GM18951 (cell line): Measurements from ENCODE around the gene FMNL2.
"Not testable (repeated sequence)": the region's sequence is repeated elsewhere in the genome, so short reads cannot be mapped to it uniquely, and the experiment has no call there.

Experiments
- POLR2A ChIP-seq: IDR thresholded peaks from 4 replicates; pipeline ENCODE4 v1.6.1; 2011; ENCODE audit warnings: mild to moderate bottlenecking; ENCODE audit not compliant: insufficient read length, insufficient read depth; ENCODE audit errors: extremely low read depth
- in situ Hi-C: fragments of 300-500 bp; cut with MboI; formaldehyde crosslinking; loops from one replicate; pipeline ENCODE4 v1.12.0; 2022; ENCODE audit warnings: low sequenced_read_pairs, mixed read lengths, inconsistent platforms; ENCODE audit not compliant: unreplicated experiment

Gene FMNL2

DNA sequence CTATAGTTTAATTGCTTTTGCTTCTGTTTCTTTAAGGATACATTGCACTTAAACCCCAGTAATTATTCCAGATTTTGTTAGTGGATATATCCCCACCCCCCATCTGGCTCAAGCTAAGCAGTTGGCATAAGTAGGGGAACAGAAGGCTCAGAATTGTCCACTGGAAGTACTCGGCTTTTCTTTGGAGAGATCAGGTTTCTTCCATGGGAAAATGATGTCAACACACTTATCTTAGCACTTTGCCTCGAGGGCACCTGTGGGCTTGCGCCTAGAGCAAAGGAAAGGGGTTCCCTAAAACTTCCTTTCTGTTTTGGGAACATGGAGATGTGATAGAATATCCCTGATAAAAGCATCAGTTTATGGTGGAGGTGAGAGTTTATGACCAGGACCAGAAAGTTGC, 130.6 kb downstream of the FMNL2 start:
- in situ Hi-C loops: no loop called here

DNA sequence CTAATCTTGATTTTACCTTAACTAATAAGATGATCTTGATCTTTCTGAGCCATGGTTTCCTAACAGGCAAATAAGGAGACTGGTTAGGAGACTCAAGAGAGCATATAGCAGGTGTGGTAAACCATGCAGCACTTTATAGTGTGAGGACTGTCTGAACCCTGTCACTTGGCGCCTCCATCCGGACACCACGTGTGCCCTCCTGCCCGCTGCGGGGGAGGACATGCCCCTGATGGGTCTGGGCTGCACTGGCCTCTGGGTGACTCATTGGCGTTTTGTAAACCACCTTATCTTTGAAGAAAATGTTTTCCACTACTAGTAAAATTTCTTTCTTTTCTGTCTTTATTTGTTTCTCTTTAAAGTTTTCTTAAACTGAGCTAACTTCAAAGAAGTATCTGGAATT, 131.1 kb downstream of the FMNL2 start:
- in situ Hi-C loops: no loop called here
- no peak for TF ChIP-seq POLR2A

More for the DNA sequence above, 130.6 kb downstream of the FMNL2 start:
- no peak for TF ChIP-seq POLR2A

DNA sequence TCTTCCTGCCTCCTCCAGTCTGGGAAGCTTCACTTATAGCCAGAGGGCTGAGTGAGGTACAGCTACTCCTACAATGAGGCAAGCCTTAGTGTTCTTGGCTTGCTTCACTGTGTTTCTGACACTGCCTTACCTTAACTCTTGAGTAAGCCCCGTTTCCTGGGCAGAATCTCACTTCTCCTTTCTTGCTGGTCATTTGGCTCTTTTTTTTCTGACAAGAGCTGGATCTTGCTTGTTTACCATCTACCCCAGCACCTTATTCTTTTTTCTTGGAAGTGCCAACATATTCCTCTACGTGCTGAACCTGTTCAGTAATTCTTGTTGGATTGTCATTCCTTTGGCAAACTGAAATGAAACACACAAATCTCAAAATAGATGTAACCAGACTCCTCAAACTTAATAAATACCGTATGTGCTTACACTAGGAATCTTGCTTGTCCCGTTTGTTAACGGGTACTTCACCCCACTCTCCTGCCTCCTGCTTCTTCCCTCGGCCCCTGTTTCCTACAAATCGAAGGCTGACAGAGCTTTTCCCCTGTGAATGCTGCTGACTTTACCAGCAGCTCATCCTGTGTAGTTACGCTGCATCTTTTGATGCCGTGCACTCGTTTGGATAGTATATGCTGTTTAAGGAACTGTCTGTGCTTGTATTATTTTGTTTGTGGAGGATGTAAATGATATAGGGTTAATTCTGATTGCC, 132.2 kb downstream of the FMNL2 start:
- in situ Hi-C loops: no loop called here
- TF ChIP-seq POLR2A: no peak

DNA sequence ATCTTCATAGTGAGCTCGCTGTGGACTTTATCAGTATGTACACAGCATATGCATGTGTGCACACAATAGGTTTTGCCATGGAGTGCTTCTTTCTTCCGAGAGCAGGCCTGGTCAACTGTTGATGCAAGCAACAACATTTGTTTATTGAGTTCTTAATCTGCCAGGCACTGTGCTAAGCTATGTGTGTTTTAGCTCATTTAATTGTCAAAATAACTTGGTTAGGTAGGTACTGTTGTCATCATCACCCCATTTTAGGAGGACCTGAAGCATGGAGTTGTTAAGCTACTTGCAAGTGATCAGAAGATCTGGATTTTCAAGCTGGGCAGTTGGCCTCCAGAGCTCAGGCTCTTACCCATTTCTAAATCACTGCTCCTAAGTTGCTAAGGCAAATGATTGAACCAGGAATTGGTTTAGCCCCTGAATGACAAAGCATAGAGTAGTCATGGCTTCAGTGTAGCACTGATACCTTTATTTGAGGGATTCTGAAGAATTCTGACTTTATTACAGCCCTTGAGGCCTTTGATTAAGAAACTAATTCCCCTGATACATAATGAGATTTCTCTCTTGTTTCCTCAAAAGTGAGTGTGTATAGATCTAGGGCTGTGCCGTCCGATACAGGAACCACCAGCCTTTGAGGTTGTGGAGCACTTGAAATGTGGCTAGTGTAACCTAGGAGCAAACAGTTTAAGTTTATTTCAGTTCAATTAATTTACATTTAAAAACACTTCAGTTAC, 132.9 kb downstream of the FMNL2 start:
- in situ Hi-C loops: no loop called here
- no peak for TF ChIP-seq POLR2A

DNA sequence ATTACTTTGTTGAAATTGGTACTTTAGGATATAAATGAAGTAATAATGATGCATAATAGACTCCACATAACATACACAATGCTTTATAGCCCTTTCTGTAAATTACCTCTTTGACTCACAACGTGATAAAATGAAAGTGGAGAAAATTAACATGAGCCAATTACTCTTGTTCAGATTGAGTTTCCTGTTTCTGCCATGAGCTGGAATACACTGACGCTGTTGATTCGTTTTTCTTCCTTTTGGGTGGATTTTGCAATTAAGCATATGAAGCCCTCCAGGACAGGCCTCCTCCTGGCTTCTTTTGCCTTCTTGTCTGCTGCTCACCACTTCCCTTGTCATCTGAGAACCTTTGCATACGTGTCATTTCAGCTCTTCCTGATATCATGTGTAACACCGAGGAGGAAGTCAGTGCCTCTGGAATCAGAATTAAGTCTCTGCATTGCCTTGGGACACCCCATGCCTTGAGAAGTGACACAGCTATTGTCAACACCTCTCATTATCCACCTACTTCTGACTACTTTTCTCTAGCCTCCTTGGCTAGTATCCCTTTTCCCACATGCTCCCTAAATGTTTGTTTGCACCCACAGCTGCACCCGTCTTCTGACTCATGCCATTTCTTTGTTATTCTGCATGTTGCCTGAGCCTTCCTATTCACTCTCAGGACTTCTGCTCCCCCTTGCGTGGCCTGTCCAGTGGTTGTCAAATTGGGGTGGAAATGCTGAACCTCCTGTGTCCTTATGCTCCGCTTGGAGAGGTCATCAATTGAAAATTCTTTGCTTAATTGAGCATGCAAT, 134.1 kb downstream of the FMNL2 start:
- in situ Hi-C loops: no loop called here
- no peak for TF ChIP-seq POLR2A

DNA sequence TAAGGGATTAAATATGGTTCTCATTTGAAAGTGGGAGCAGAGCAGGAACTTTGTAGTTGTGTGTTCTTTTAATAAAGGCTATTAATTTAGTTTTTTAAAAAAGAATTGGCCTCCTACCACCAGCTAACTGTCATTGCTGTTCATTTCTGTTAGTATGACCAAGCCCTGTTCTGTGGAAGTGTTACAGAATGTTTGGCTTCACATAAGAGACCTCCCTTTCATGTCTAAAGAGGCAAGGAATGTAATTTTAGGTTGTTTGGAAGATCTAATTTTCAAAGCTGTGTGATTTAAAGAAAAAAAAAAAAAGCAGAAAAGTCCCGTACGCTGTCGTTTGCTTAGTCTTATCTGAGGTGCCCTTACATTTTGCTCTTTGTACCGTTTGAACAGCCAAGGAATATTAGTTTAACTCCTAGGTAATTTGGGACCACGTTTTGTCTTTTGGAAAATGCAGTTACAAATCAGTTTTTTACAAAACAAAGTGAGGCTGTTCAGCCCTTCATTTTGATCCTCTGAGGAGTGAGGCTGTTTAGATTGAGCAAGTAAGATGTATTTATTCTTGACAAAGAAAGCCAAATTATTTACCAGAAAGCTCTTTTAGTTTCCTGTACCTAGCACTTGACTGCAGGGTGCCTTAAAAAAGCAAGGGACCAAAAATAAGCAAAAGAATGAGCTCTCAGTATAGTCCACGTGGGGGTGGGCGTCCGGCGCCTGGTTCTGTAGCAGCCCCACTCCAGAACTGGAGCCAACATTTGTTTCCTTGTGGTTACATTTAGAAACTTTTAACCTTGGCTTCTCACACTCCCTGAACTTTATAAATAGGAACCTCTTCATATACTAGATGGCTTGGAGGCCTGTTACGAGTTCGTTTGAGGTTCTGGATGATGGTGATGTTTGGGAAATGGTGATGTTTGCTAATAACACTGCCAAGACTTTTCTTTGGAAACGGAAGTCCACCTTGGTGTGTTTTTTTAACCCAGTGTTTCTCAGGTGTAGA, 136.2 kb downstream of the FMNL2 start:
- TF ChIP-seq POLR2A: no peak

DNA sequence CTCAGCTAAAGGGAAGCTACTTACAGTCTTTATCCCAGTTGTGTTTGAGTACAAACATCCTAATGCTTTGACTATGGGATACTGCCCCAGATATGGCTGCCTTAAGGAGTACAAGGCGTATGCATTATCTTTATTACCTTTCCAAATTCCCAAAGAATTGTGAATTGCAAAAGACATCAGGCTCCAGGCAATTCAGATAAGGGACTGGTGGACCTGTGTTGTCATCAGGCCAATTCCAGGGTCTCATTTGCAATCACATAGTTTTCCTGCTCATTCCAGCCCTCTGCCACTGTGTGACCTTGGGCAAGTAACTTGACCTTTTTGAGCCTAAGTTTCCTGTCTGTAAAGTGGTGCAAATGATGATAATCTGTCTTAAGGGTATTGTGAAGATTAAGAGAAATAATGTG, 137.5 kb downstream of the FMNL2 start:
- TF ChIP-seq POLR2A: no peak
- in situ Hi-C loops: no loop called here

More for the DNA sequence above, 136.2 kb downstream of the FMNL2 start:
- in situ Hi-C loops: no loop called here

DNA sequence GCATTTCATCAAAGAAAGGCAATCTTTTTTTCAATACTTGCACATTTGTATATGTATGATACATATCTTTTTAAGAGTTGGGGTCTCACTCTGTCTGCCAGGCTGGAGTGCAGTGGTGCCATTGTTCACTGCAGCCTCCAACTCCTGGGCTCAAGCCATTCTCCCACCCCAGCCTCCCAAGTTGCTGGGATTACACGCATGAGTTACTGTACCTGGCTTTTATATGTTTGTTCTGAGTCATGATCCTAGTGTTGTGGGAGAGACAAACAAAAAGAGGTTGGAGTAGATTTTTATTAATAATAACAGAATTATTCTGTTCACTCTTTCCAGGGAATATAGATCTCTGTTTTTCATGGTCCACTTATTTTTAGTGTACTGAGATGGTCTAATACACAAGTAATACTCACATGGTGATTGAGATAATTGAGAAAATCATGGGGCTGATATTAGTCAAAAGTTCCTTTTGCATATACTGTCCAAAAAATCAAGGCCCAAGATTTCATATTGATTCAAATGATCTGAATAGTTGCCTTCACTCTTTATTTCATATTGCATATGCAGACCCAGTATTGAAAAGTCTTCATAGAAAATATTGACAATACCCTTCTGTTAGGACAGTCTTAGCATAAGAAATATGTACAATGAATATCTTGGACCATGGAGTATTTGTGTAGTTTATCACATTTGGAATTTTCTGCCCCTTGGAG, 138.3 kb downstream of the FMNL2 start:
- in situ Hi-C loops: no loop called here
- TF ChIP-seq POLR2A: no peak

DNA sequence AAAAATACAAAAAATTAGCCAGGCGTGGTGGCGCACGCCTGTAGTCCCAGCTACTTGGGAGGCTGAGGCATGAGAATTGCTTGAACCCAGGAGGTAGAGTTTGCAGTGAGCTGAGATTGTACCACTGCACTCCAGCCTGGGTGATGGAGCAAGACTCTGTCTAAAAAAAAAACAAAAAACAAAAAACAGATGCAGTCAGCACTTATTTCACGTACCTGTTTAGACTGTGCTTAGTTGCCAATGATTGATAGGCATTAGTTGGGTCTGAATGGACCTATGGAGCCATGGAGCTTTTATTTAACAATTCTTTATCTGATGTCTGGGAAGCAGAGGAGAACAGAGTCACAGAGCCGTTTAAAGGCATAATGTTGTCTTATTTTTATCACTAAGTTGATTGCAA, 139.5 kb downstream of the FMNL2 start:
- in situ Hi-C loops: not testable (repeated sequence)

DNA sequence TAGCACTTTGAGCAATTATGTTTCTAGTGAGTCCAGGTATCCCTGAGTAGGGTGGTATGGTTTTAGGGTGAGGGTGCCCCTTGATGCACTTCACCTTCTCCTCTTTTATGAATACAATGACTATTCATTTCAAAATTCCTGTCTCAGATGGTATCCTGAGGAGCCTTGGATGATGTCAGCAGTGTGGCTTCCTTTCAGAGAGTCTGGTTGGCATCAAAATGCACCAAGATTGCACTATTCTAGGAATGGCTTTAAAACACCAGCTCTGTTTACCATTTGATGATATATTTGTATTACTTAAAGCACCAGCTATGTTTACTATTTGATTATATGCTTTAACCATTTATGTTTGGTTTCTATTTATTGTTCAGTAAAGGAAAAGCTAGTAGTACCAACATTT, 141.0 kb downstream of the FMNL2 start:
- no peak for TF ChIP-seq POLR2A
- in situ Hi-C loops: no loop called here

DNA sequence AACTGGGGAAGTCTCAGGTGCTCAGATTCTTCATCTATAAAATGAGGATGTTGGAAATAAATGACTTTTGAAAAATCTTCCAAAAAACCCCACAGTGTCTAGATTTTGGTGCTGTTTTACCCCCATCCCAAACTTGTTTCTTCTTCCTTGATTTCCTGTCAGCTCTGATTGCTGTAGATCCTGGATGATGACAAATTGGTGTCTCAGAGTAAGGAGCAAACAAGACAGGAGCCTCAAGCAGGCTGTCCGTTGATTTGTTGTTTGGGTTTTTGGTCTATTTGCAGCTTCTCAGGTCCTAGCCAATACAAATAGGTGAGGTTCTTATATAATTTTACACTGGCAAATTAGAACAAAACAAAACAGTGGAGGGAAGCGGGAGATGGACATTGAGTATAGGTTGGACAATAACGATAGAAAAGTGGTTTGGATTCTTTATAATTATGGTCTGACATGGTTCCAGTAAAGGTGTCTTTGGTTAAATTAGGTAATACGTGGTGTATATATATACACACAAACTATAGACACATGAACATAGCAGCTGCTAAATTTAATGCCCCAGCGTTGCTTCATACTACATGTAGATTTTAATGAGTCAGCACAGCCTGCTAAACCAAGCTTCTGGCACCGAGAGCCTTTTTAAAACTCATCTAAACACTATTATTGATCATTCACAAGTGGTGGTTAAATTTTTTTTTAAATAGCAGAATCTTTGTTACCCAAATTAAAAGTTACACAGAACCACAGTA, 142.5 kb downstream of the FMNL2 start:
- in situ Hi-C loops: no loop called here
- no peak for TF ChIP-seq POLR2A
